ENCODE results near the gene ST7.
"Not testable (repeated sequence)": the region's sequence is repeated elsewhere in the genome, so short reads cannot be mapped to it uniquely, and the experiment has no call there.

- not testable (repeated sequence) for TF ChIP-seq MAX (CRISPR knock-in tag; IDR thresholded peaks at IDR 0.05); USF2 (CRISPR knock-in tag; IDR thresholded peaks at IDR 0.05); GRHL2 (CRISPR knock-in tag; IDR thresholded peaks at IDR 0.05; ENCODE audit: insufficient replicate concordance, severe bottlenecking); TEAD4 (CRISPR knock-in tag; IDR thresholded peaks at IDR 0.05); ZNF416 (CRISPR knock-in tag; IDR thresholded peaks at IDR 0.05)
Observed at GRCh38 chr7:116936844-116937243, 16.5 kb upstream of the ST7 start.

All from WTC11 (cell line).